GM19455 (cell line): Measurements from ENCODE around the gene CCDC181.
A peak's percentile ranks its signal among the peaks of the same experiment; 100 is the strongest.
"Not testable (repeated sequence)": the region's sequence is repeated elsewhere in the genome, so short reads cannot be mapped to it uniquely, and the experiment has no call there.

Experiments
- ATAC-seq: cut with Tn5 transposase; IDR thresholded peaks from one replicate; pipeline ENCODE4 v1.9.1; 2021; ENCODE audit not compliant: unreplicated experiment

The CCDC181 gene

GRCh38 chr1:169427081-169427641 lies at the start of gene CCDC181:
TSS of gene CCDC181 (minus strand) at chr1:169427474. CDS start at chr1:169424927, 2,547 bp downstream.
- peak; percentile 97 for ATAC-seq

GRCh38 chr1:169475806-169476387 lies 48.6 kb upstream of the CCDC181 start:
- no peak for ATAC-seq

DNA sequence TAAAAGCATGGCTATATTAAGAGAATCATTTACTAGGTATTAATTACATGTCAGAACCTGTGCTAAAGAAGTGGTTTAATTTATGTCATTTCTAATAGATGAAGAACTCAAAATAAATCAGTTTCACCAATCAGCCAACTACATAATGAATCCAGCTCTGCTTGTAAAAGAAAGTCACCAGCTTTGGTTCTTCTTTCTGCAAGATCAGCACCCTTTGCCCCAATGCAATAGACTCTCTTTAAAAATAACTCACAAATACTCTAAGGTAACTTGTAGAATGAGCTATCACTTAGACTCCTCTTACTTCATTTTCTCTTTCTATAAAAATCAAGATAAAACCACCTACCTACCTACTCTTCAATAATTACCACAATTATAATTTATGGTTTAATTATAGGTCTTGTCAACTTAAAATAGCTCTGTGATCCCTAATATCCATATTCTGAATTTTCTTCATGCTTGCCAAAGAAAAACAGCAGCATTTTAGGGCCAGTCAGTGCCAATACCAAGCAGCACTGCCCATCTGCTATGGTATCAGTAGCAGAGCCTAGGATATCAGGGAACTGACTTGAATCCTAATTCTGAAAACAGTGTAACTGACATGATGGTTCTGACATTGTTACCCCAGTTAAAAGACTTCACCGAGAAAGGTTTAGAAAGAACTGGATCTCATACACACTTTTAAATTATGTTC lies 47.2 kb upstream of the CCDC181 start:
- no peak for ATAC-seq

DNA sequence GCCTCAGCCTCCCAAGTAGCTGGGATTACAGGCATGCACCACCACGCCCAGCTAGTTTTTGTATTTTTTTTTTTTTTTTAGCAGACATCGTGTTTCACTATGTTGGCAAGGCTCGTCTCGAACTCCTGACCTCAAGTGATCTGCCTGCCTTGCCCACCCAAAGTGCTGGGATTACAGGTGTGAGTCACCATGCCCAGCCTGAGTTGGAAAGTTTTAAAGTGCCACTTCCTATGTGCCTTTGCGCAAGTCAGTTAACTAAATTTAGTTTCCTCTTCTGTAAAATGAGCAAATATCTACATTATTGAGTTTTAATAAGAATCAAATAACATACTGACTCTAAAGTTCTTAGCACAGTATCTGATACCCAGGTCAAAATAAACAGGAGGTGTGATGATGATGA lies 46.1 kb upstream of the CCDC181 start:
- ATAC-seq = no peak

DNA sequence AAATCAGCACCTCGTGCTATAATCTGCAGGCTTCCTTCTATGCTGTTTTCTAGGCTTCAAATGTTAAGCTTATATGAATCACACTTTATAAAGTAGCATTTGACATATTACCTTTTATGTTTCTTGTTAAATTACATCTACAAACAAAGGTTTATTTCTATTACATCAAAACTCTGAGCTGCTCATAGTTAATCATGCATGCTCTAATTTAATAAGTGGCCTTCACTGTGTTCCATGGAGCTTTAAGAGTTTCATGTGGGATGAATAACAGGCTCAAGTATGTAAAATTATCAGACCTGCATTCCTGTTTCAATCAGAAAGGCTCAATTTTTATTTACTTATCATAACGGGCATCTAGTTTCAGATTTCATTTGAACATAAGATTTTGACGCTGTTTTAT lies 45.5 kb upstream of the CCDC181 start:
- no peak for ATAC-seq

DNA sequence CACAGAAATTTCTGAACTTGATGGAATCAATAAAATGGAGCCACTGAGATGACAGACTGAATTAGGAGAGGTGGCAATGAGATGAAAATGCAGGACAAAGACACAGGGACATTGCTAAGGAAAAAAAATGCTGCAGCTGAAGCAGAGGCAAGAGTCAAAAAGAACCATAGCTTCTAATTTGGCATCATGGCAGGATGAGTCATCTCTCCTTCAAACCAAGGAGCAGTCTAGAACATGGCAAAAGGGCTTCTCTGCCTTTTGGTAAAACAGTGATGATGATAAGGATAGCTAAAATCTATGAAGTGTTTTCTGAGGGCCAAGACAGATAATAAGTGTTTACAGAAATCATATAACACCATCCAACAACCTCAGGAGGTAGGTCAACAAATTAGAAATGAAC lies 41.7 kb upstream of the CCDC181 start:
- no peak for ATAC-seq

DNA sequence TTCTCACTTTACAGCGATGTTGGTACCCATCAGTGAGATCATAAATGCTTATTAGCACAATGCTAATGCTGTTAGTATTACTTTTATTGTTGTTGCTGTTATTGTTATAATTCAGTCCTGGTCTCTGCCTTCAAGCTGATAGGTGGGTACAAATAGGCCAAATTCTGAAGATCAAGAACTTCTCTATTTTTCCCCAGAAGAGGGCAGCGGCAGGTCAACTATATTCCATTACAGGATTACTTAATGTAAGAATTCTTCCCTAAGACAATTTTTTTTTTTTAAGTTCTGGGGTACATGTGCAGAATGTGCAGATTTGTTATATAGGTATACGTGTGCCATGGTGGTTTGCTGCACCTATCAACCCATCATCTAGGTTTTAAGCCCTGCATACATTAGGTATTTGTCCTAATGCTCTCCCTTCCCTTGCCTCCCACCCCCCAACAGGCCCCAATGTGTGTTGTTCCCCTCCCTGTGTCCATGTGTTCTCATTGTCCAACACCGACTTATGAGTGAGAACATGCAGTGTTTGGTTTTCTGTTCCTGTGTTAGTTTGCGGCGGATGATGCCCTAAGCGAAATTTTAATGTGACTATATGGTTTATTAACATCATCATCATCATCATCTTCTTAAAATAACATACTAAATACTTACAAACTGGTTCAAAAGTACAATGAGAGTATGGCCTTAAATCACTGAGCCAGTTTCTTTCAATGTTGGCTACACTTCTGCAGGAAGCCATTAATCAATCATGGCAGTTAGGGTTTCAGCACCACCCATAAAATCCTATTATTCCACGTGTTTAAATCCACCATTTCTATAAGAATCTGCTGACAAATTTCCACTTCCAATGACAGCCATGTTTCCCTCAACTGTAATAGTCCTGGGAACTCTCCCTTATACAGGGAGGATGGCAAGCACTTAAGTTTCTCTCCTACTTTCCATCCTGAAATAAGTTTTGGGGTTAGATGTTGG lies 39.3 kb upstream of the CCDC181 start:
- ATAC-seq = no peak

- ATAC-seq = no peak
Measured at GRCh38 chr1:169465281-169465680, 38.0 kb upstream of the CCDC181 start.

DNA sequence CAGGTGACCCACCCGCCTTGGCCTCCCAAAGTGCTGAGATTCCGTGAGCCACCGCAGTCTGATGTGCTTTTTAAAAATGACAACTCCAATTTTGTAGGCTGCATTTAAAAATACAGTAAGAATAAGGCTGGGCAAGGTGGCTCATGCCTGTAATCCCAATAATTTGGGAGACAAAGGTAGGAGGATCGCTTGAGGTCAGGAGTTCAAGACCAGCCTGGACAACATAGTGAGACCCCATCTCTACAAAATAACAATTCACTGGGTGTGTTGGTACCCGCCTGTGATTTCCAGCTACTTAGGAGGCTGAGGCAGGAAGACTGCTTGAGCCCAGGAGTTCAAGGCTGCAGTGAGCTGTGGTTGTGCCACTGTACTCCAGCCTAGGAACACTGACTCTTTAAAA lies 35.1 kb upstream of the CCDC181 start:
- no peak for ATAC-seq

DNA sequence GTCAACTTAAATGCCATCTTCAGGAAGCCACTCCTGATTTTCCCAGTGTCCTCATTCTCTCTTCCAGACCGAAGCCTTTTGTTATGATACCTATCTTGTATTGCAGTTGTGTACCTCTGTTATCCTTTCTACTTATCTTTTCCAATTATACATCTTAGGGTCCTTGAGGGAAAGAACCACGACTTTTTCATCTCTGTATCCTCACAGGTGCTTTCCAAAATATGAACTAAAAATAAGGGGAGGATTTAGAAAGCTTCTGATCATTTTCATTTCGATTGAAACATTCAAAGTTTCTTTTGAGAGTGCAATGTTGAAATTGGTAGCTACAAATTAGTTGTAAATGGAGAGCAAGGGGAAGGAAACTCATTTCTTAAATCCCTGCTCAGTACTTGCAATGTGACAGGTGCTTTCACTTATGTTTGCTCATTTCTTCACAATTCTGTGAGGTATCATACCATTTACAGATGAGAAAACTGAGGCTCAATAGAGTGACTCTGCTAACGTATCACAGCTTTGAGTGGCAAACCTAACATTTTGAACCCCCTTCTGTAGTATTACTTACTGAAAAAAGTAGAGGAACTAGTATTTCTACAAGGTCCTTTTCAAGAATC lies 34.2 kb upstream of the CCDC181 start:
- no peak for ATAC-seq

DNA sequence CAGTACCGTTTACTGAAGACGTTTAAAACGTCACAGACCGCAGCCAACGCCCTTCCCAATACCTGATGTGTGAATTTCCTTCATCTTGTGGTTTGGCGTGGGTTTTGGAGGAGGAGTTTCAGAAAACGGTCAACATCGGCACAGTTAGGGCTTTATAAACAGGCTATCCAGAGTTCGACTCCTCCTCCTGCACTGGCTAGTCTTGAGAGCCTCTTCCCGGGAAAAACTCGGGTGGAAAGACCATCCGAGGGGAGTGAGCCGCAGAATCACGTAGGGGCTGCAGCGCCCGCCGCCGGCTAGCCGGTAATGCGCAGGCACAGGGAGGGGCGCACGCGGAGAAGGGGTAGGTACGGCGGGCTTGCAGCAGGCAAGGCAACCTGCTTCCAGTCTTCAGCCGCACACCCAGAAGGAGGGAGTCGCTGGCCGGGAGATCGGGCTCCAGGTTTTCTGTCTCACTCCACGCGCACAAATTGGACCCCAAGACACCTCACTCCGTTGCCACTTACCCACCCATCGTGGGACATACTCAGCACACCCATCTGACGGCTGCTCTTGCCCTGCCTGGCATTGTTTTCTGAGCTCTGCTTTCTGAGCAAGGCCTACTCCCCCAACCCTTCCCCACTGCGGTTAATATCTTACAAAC lies 33.0 kb upstream of the CCDC181 start:
- ATAC-seq = no peak

- ATAC-seq = no peak
Measured at GRCh38 chr1:169457443-169457842, 30.2 kb upstream of the CCDC181 start.

DNA sequence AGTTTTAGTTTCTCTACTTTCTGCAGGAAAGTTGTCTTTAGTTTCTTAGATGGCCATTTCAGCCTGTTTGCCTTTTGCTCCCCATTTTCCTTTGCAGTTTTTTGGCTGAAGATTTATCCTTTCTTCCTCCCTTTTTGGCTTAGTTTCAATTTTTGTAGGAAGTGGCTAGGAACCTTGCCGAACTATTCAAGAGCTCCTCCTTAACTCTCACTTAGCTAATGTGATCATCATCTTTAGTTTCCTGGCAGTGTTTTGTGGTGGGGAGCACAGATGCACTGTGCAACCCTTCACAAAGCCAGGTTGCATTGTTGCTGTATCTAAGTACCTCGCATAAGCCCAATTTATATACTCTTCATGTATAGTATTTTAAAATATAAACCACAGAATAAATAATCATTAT lies 28.8 kb upstream of the CCDC181 start:
- ATAC-seq = no peak

GRCh38 chr1:169452921-169453320 lies 25.6 kb upstream of the CCDC181 start:
- no peak for ATAC-seq

DNA sequence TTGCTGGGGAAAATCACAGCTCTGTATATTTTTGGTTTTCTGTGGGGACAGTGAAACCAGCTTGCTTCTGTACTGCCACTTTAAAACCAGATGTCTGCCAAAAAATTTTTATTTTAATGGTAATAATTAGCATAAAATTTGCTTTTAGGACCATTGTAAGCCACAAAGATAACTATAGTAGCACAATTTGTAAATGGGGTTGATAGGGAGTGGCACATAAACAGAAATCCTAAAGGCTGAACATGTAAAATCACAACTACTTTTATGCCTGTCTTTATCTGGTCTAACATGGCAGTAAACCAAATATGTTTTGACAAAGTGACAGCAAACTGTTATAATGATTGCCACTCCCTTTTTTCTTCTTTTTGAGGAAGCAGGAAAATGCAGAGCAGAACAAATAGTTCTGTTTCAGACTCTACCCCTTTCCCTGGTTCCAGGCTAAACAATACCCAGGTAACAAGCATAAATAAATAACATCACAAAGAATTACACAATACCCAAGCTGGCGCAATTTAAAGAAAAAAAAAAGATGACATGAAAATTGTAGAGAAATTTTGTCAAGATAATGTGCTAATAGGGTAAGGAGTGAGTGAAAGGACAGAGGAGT lies 24.0 kb upstream of the CCDC181 start:
- ATAC-seq = no peak

DNA sequence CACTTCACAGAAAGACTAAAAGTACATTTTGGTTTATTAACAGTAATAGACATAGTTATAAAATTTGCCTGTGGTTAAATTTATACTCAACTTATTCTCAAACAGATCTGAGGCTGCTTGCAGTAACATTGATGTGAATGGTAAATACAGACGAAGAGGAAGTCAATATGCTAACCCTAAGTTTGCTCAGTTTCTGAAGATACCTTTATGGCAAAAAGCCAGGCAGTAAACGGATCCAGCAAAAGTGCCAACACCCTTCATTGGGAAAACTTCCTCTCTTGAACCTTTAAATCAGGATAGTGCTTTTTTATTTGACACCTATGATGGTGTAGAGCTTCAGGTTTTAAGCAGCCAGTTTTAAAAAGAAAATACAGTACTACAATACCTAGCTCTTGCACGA lies 16.6 kb upstream of the CCDC181 start:
- no peak for ATAC-seq

- no peak for ATAC-seq
Measured at GRCh38 chr1:169426174-169426705, 1.0 kb downstream of the CCDC181 start.

DNA sequence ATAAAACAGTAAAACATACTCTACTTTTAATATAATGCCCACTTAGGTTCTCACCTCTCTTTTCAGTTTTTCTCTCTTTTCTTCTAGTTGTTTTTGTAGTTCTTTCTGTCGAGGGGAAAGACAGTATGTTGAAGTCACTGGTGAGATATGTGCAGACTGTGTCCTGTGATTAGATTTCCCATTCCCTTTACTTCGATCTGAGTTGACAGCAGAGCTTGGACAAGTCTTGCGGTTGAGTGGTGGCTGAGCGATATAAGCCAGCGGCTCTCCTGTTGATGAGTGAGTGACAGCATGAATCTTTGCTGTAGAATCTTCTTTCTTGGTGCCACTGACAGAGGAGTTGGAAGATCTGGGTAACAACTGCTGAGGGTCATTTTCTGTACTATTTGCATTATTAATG lies 6.0 kb downstream of the CCDC181 start:
- no peak for ATAC-seq

- no peak for ATAC-seq
Measured at GRCh38 chr1:169414952-169415351, 12.3 kb downstream of the CCDC181 start.

DNA sequence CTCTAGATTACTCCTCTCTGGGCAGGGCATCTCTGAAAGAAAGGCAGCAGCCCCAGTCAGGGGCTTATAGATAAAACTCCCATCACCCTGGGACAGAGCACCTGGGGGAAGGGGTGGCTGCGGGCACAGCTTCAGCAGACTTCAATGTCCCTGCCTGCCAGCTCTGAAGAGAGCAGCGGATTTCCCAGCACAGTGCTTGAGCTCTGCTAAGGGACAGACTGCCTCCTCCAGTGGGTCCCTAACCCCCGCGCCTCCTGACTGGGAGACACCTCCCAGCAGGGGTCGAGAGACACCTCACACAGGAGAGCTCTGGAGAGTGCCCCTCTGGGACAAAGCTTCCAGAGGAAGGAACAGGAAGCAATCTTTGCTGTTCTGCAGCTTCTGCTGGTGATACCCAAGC lies 18.9 kb downstream of the CCDC181 start:
- ATAC-seq = not testable (repeated sequence)
